Stimulated activated CD8-positive, alpha-beta memory T cell treated with anti-CD3 and anti-CD28 coated beads, Interleukin-2, amount 100 ng/mL, for 1 hour (primary cell): ENCODE data around the gene NPR2.
A peak's percentile ranks its signal among the peaks of the same experiment; 100 is the strongest.

Source experiments
- DNase-seq, 2 donors: peaks; one replicate each; pipeline ENCODE4 v3.0.0-alpha.2; 2020; ENCODE audit warnings: low read depth in 2 of 2

Gene NPR2

GRCh38 chr9:35763803-35764202 is 27.6 kb upstream of the NPR2 start:
- no peak for DNase-seq

GRCh38 chr9:35766997-35767396 is 24.4 kb upstream of the NPR2 start:
- DNase-seq = no peak

- DNase-seq = no peak
Measured at GRCh38 chr9:35767458-35767857, 23.9 kb upstream of the NPR2 start.

GRCh38 chr9:35769763-35770162 is 21.6 kb upstream of the NPR2 start:
- no peak for DNase-seq

- no peak for DNase-seq
Measured at GRCh38 chr9:35771075-35771433, 20.3 kb upstream of the NPR2 start.

GRCh38 chr9:35771534-35771933 is 19.9 kb upstream of the NPR2 start:
- no peak for DNase-seq

- no peak for DNase-seq
Measured at GRCh38 chr9:35771943-35772342, 19.4 kb upstream of the NPR2 start.

- DNase-seq = no peak
Measured at GRCh38 chr9:35774907-35775635, 16.3 kb upstream of the NPR2 start.

GRCh38 chr9:35776018-35776417 is 15.4 kb upstream of the NPR2 start:
- no peak for DNase-seq

GRCh38 chr9:35778496-35778895 is 12.9 kb upstream of the NPR2 start:
- DNase-seq = no peak

GRCh38 chr9:35781066-35781465 is 10.3 kb upstream of the NPR2 start:
- no peak for DNase-seq

- DNase-seq = no peak
Measured at GRCh38 chr9:35783418-35783817, 8.0 kb upstream of the NPR2 start.

GRCh38 chr9:35789541-35789940 is 1.9 kb upstream of the NPR2 start:
- DNase-seq = no peak

- DNase-seq = no peak
Measured at GRCh38 chr9:35790025-35790384, 1.4 kb upstream of the NPR2 start.

- peak in 1 of 2 donors; percentile 34 for DNase-seq
Measured at GRCh38 chr9:35790385-35791296, 750 bp upstream of the NPR2 start.

GRCh38 chr9:35792024-35792813 is 828 bp downstream of the NPR2 start:
- DNase-seq = no peak

GRCh38 chr9:35792826-35793225 is 1.4 kb downstream of the NPR2 start:
- DNase-seq = no peak

- DNase-seq = no peak
Measured at GRCh38 chr9:35793461-35793860, 2.1 kb downstream of the NPR2 start.

- no peak for DNase-seq
Measured at GRCh38 chr9:35795695-35796094, 4.3 kb downstream of the NPR2 start.

- no peak for DNase-seq
Measured at GRCh38 chr9:35797311-35798109, 6.1 kb downstream of the NPR2 start.

GRCh38 chr9:35798658-35799374 is 7.4 kb downstream of the NPR2 start:
- no peak for DNase-seq
